CD4-positive, alpha-beta T cell (primary cell): ENCODE measurements around the gene FGFBP3. TPM values are rescaled to one million over a fixed set of nuclear protein-coding genes. Genes with fewer than 3 reads are reported as not detected.

ENCODE experiments used
- ATAC-seq: fragments of 200-7000 bp; cut with Tn5 transposase; one replicate; pipeline ENCODE4 v1.10.0; 2022; ENCODE audit warnings: mild to moderate bottlenecking; ENCODE audit not compliant: poor library complexity
- CTCF ChIA-PET: fragments of 350-600 bp; sonication (Branson Sonifier 250); formaldehyde crosslinking; loops from one replicate; lab custom pipeline; 2021; ENCODE audit warnings: antibody characterized with exemption, inconsistent platforms; lab: Charles Lee
- POLR2A ChIA-PET: fragments of 350-600 bp; sonication (Branson Sonifier 250); formaldehyde crosslinking; loops from one replicate; lab custom pipeline; 2021; ENCODE audit warnings: antibody characterized with exemption, inconsistent platforms; lab: Charles Lee
- DNase-seq, 14 experiments: peaks; one replicate each; pipeline ENCODE4 v3.0.0-alpha.2; 2013 to 2020; ENCODE audit warnings: mixed read lengths in 2 of 14
- H3K27ac ChIP-seq, 2 donors: one replicate each; pipeline versions ENCODE4 v1.5.1 to v1.7.0; 2013; ENCODE audit warnings: low read length in 2 of 2, low read depth in 1 of 2, mild to moderate bottlenecking in 1 of 2
- H3K27me3 ChIP-seq, 2 experiments: 1 replicate in 1 of 2; 2 replicates in 1 of 2; pipeline versions ENCODE4 v1.6.1 to v1.7.0; 2013; ENCODE audit warnings: low read length in 2 of 2, control low read depth in 1 of 2, mild to moderate bottlenecking in 1 of 2, moderate library complexity in 1 of 2; ENCODE audit not compliant: insufficient read depth in 2 of 2, control insufficient read depth in 1 of 2
- H3K36me3 ChIP-seq: one replicate; pipeline ENCODE4 v1.6.1; 2013; ENCODE audit warnings: low read length, control low read depth; ENCODE audit not compliant: insufficient read depth
- H3K4me1 ChIP-seq: one replicate; pipeline ENCODE4 v1.6.1; 2013; ENCODE audit warnings: low read length, control low read depth; ENCODE audit not compliant: insufficient read depth
- H3K4me3 ChIP-seq: one replicate; pipeline ENCODE4 v1.5.1; 2013; ENCODE audit warnings: mild to moderate bottlenecking, low read length, moderate library complexity
- H3K9me3 ChIP-seq, 2 experiments: 1 replicate in 1 of 2; 2 replicates in 1 of 2; pipeline versions ENCODE4 v1.6.1 to v1.7.0; 2013; ENCODE audit warnings: low read length in 2 of 2, mild to moderate bottlenecking in 2 of 2, control low read depth in 1 of 2, moderate library complexity in 1 of 2; ENCODE audit not compliant: control insufficient read depth in 1 of 2, insufficient read depth in 1 of 2
- H3K27ac Mint-ChIP-seq: one replicate; pipeline ENCODE4 v1.8.0; 2020; ENCODE audit warnings: mixed read lengths
- H3K27me3 Mint-ChIP-seq: one replicate; pipeline ENCODE4 v1.8.0; 2021; ENCODE audit warnings: mixed read lengths
- H3K36me3 Mint-ChIP-seq: one replicate; pipeline ENCODE4 v1.8.0; 2021; ENCODE audit warnings: low read depth, mixed read lengths
- H3K4me1 Mint-ChIP-seq: one replicate; pipeline ENCODE4 v1.8.0; 2021; ENCODE audit warnings: low read depth, mixed read lengths
- H3K4me3 Mint-ChIP-seq: one replicate; pipeline ENCODE4 v1.8.0; 2020; ENCODE audit warnings: mild to moderate bottlenecking, mixed read lengths
- H3K9me3 Mint-ChIP-seq: one replicate; pipeline ENCODE4 v1.8.0; 2020; ENCODE audit warnings: mixed read lengths
- intact Hi-C, 2 experiments: fragments of 100-400 bp; cut with DNase I in 1 of 2; cut with micrococcal nuclease in 1 of 2; formaldehyde crosslinking; loops; one replicate each; pipeline versions ENCODE4 v1.15.1 to v1.9.0; 2023 to 2025; cut with DNase I, micrococcal nuclease
- total RNA-seq, 174 experiments: library from RNA in 2 of 174; stranded (reverse) in 2 of 174; gene quantifications; one replicate each; pipeline ENCODE4 v1.2.3 and lab custom pipeline; 2021 to 2026
- TF ChIP-seq, protein P1 (sequence below): fragments of 200-600 bp; IDR thresholded peaks from one replicate; pipeline ENCODE4 v1.8.0; 2022; ENCODE audit warnings: antibody characterized with exemption, mild to moderate bottlenecking

The FGFBP3 gene
- total RNA-seq, 2 experiments from 2014 or later: 1.4 to 1.5 TPM

GRCh38 chr10:91875156-91875555, 34.1 kb downstream of the FGFBP3 start:
- H3K36me3 Mint-ChIP-seq: no peaks in the 10 kb centered on the region
- H3K36me3 ChIP-seq: no peaks in the 10 kb centered on the region
- H3K4me3 Mint-ChIP-seq: no peak overlapping the region
- no peaks in the 10 kb centered on the region for H3K4me1 Mint-ChIP-seq
- H3K27ac Mint-ChIP-seq: no peak overlapping the region
- H3K27me3 ChIP-seq: no peaks in the 10 kb centered on the region
- ATAC-seq (no peak), DNase-seq (no peak)
- TF ChIP-seq, protein P1, sequence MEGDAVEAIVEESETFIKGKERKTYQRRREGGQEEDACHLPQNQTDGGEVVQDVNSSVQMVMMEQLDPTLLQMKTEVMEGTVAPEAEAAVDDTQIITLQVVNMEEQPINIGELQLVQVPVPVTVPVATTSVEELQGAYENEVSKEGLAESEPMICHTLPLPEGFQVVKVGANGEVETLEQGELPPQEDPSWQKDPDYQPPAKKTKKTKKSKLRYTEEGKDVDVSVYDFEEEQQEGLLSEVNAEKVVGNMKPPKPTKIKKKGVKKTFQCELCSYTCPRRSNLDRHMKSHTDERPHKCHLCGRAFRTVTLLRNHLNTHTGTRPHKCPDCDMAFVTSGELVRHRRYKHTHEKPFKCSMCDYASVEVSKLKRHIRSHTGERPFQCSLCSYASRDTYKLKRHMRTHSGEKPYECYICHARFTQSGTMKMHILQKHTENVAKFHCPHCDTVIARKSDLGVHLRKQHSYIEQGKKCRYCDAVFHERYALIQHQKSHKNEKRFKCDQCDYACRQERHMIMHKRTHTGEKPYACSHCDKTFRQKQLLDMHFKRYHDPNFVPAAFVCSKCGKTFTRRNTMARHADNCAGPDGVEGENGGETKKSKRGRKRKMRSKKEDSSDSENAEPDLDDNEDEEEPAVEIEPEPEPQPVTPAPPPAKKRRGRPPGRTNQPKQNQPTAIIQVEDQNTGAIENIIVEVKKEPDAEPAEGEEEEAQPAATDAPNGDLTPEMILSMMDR: no peak
- no peaks in the 10 kb centered on the region for H3K27me3 Mint-ChIP-seq
- ChIA-PET POLR2A (no interaction called here), CTCF (no interaction called here)
- intact Hi-C loops: no loop called here
- no peaks in the 10 kb centered on the region for H3K9me3 ChIP-seq
- no peak overlapping the region for H3K27ac ChIP-seq
- no peaks in the 10 kb centered on the region for H3K9me3 Mint-ChIP-seq
- H3K4me3 ChIP-seq: no peak overlapping the region
- no peaks in the 10 kb centered on the region for H3K4me1 ChIP-seq

GRCh38 chr10:91865562-91866081, 43.7 kb downstream of the FGFBP3 start:
- CTCF ChIA-PET: no interaction called here
- no peak for DNase-seq
- Histone ChIP-seq H3K27ac (no peak overlapping the region), H3K4me1 (no peaks in the 10 kb centered on the region), H3K4me3 (no peak overlapping the region), H3K9me3 (no peaks in the 10 kb centered on the region), H3K36me3 (peaks cover 34% of the 10 kb centered on the region), H3K27me3 (no peaks in the 10 kb centered on the region)
- no peaks in the 10 kb centered on the region for H3K4me1 Mint-ChIP-seq
- H3K27me3 Mint-ChIP-seq: no peaks in the 10 kb centered on the region
- peaks cover 42% of the 10 kb centered on the region for H3K36me3 Mint-ChIP-seq
- H3K9me3 Mint-ChIP-seq: no peaks in the 10 kb centered on the region
- no peak overlapping the region for H3K27ac Mint-ChIP-seq
- no peak overlapping the region for H3K4me3 Mint-ChIP-seq
- ATAC-seq: no peak
- POLR2A ChIA-PET: no interaction called here
- TF ChIP-seq, protein P1: no peak
- intact Hi-C loops: no loop called here

GRCh38 chr10:91864744-91865143, 44.5 kb downstream of the FGFBP3 start:
- TF ChIP-seq, protein P1: no peak
- POLR2A ChIA-PET: interaction anchor here (0.6 kb wide), 1 partner anchor 67 kb away, joined by 3 read pairs; the partner anchor contains the start of gene TNKS2
- H3K4me1 Mint-ChIP-seq: no peaks in the 10 kb centered on the region
- DNase-seq (no peak), ATAC-seq (no peak)
- intact Hi-C loops: no loop called here
- H3K27me3 ChIP-seq: no peaks in the 10 kb centered on the region
- H3K4me1 ChIP-seq: no peaks in the 10 kb centered on the region
- H3K36me3 Mint-ChIP-seq: peaks cover 51% of the 10 kb centered on the region
- no peaks in the 10 kb centered on the region for H3K9me3 Mint-ChIP-seq
- H3K4me3 Mint-ChIP-seq: no peak overlapping the region
- no peak overlapping the region for H3K4me3 ChIP-seq
- CTCF ChIA-PET: no interaction called here
- H3K27ac Mint-ChIP-seq: no peak overlapping the region
- H3K9me3 ChIP-seq: no peaks in the 10 kb centered on the region
- H3K36me3 ChIP-seq: peaks cover 43% of the 10 kb centered on the region
- no peak overlapping the region for H3K27ac ChIP-seq
- H3K27me3 Mint-ChIP-seq: no peaks in the 10 kb centered on the region
